HG03066 (cell line): Measurements from ENCODE around the gene UBE2E1.
A peak's percentile ranks its signal among the peaks of the same experiment; 100 is the strongest.

Experiments
- ATAC-seq: cut with Tn5 transposase; IDR thresholded peaks from one replicate; pipeline ENCODE4 v1.9.1; 2021; ENCODE audit warnings: low read depth; ENCODE audit not compliant: unreplicated experiment

Gene UBE2E1

DNA sequence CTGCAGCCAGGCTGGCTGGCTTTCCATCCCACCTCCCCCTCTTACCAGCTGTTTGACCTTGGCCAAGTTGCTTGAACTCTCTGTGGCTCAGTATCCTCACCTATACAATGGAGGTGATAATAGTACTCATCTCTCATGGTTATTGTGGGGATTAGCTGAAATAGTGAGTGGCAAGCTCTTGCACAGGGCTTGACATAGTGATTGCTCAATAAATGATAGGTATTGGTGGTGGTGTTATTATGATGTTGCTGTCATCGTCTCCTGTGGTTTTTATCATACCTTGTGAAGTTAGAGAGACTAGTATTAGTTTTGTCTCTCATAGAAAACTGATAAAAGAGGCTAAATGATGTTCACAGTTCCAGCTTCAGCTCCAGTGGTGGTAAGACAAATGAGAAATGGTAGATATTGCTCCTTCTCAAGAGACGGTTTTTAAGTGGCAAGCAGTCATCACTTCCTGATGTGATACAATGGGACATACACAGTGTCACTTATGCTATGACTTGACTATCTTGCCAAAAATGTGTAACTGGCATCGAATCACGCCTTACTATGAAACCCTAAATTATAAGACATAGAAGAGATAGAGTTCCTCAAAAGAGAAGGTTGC, 12.1 kb upstream of the UBE2E1 start:
- ATAC-seq = no peak

DNA sequence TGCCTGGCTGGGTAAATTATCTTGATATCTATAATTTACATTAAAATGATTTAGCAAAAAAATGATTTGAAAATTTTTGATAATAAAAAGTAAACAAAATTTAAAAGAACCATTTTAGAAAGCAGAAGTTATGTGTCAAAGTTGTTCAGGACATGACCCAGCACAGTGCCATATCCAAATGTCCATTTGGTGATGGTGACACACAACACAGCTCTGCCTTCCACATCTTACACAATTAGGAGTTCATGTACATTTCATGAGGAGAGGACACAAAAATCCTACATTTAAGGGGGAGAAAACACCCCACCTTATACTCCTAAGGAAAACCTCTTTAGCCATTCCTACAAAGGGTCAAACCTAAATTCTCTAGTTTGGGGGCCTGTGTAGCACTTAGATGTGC, 10.7 kb upstream of the UBE2E1 start:
- no peak for ATAC-seq

DNA sequence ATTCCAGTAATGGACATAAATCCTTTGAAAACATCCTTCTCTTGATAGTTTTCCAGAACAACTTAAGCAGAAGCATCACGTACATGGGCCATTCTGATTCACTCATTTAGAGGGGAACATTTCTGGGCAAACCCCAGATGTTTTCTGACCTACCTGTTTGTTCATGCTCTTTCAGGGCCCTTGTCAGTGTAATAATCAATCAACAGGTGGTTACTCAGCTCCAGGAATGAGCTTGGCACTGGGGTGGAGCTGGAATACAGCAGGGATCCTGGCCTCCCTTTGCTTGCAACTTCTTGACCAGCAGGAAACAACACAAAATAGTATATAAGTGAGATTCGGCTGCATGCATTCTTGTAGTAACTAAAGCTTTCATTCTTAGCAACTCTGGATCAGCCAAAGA, 9.2 kb upstream of the UBE2E1 start:
- ATAC-seq = no peak

DNA sequence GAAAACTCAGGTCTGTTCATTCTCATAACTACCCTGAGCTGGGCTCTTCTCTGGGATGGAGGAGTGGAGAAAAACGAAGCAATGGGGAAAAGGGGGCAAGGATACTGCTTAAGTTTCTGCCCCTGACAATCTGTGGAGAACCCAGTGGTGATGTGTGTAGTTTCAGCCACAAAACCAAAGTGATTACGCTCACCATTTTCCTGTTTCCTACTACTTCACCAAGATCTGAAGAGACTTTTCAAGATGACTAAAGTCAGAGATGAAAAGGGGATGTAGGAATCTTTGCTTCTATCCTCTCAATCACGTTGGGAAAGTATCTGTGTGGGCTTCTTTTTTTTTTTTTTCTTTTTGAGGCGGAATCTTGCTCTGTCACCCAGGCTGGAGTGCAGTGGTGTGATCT, 8.3 kb upstream of the UBE2E1 start:
- peak; percentile 72 for ATAC-seq

DNA sequence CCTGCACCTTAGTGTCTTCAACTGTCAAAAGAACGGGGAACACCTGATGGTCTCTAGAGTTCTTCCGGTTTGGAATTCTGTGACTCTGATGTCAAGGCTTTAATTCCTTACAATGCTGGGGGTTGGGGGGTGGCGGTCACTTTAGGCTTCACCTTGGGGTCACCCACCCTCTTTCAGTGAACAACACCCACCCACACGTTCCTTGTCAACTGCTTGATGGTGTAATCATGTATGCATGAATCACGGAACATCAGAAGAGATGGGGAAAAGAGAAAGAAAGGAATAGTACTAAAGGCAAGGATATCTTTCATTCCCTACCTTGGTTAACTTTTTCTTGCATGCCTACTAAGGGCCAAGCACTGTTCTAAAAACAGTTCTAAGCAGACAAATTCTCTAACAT, 7.3 kb upstream of the UBE2E1 start:
- no peak for ATAC-seq

- ATAC-seq = no peak
Observed at GRCh38 chr3:23798876-23799275, 6.9 kb upstream of the UBE2E1 start.

DNA sequence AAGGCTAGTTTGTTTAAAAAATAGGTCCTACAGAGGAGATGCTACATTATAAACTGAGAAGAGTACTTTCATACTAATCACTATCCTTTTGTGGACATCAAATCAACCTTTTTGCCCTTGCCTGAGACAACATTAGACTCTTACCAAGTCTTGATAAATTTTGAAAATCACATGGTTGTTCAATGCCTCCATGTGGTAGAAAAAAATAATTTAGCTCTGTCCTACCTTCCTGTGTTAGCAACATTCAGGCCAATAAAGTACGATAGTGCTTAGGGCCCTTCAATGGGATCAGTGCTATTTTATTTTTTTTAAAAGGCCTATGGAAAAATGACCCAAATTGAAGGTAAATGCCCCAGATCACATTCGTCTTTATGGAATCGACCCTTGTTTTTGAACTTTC, 5.0 kb upstream of the UBE2E1 start:
- ATAC-seq = no peak

DNA sequence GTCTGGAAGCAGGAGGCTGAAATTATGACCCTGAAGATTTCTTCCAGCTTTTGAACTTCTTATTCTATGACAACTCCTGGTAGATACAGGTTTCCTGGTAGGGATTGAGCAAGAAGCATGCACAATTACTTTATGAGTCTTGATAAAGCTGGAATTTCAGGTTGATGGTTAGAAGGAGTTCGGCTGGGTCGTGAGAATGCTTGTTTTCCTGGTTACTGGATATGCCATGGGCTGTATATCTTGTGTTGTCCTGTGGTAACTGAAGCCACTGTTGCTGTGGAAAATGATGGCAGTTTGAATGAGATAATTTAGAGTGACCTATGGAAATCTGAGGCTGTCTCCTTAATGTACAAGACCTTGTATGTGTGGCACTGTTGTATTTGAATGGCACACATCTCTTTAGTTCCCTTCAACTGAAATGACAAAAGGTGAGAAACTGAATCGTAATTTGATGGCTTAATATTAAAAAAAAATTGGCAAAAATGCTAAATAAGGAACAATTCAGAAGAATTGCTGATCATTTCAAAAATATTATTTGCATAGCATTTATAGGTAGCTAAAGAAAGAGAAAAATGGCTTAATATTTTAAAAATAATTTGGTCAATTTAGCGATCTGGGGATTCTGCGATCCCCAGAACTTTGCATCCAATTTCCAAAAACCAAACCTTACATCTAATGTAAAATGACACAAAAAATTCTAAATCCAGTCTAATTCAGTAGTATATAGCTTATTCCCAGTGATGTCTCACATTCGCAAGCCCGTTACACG, 1.1 kb upstream of the UBE2E1 start:
- ATAC-seq = no peak

- no peak for ATAC-seq
Observed at GRCh38 chr3:23805210-23805632, 534 bp upstream of the UBE2E1 start.

DNA sequence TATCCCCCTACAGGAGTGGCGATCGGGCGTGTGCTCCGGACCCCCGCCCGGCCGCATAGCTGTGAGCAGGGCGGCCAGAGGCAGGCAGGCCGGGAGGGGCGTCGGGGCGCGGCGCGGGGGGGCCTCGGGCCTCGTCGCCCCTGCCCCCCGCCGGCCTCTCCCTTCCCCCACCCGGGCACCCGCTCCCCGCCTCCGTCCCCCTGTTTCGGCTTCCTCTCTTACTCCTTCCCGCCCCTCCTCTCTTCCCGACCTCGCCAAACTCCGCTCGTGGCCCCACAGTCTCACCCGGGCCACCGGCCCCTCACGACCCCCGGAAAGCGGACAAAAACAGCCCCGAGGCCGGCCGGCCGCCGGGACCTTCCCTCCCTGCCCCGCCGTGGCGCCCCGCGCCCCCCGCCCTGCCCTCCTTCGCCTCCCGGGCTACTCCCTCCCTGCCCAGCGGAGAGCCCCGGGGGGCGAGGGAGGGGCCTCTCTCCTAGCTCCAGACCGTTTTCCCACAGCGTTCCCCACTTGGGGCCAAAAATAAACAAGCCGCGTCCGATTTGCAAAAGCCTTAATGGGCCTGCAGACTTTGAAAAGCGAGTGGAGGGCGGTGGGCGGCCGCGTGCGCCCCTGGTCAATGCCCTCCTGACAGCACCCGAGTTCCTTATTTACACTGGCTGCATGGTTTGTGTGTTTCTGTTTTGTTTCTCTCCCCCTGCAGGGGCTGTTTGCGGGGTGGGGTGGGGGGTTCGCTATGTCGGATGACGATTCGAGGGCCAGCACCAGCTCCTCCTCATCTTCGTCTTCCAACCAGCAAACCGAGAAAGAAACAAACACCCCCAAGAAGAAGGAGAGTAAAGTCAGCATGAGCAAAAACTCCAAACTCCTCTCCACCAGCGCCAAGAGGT, 1.0 kb downstream of the UBE2E1 start:
- peak; percentile 3 for ATAC-seq

GRCh38 chr3:23807424-23808015, 1.8 kb downstream of the UBE2E1 start:
- ATAC-seq = no peak

DNA sequence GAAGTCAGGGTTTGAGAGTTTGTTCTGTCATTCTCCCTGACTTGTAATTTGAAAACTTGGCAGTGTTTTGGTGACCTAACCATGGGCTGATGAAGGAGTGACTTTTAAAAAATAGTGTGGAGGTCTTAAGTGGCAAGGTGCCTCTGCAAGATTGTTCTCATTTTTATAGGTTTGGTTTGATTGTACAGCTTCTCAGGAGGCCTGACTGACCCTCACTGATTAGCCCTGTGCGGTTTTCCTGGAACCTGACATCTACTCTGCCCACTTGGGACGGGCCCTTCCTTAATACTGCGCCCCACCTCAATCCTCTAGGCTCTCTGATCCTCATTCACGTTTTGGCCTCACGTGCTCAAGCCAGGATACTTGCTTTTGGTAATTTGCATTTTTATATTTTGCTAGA, 2.8 kb downstream of the UBE2E1 start:
- no peak for ATAC-seq

- ATAC-seq = no peak
Observed at GRCh38 chr3:23809294-23809693, 3.5 kb downstream of the UBE2E1 start.

DNA sequence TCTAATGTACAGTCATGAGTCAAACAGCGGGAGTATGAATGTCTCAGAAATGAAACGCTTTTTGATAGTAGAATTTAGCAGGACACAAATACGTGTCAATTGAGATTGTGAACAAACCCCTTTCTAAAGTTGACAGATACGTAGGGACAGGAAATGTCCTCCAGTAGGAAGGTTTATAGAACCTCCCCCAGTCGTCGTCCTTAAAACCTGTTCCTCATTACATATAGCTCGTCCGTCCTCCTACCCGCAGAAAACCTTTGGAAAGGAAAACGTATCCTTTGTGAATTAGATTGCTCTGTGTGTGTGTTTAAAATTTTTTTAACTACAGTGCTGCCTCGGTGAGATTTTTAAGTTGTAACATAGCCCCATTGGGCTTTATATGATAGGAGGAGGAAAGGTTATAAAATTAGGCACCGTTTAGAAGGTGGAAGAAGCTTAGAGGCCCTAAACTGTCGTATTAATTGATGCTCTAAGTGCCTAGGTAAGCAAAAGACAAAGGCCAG, 4.1 kb downstream of the UBE2E1 start:
- no peak for ATAC-seq

- peak; percentile 16 for ATAC-seq
Observed at GRCh38 chr3:23810343-23811184, 4.8 kb downstream of the UBE2E1 start.

- ATAC-seq = no peak
Observed at GRCh38 chr3:23811185-23811527, 5.4 kb downstream of the UBE2E1 start.

DNA sequence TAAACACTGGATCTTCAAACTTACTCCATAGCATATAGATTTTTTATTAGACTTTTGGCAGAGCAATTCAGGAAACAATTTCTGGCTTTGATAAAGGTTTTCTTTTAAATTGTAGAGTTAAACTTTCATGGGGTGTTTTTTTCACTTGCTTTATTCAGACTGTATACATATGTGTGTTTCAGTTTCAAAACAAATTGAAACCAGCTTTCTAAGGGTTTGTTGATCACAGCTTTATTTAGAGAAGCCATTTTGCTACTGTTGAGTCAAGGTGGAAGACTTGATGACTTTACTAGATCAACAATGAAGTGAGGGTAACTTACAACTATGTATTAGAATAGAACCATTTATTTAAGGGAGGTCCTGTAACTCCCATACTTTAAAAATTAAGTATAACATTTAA, 6.2 kb downstream of the UBE2E1 start:
- peak; percentile 52 for ATAC-seq

DNA sequence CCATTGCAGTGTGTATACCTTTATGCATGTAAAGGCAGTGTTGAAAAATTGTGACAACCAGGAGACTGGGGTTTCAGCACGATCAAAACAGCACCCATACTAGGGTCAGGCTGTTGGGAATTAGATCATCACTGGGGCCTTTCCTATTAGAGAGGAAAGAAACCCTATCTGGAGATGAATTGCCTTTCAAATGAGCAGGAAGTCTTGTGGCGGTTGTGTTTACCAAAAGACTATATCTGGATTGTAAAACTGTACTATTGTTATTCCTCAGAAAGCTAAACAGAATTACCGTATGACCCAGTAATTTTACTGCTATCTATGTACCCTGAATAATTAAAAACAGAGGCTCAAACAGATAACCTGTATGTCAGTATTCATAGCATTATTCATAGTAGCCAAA, 10.1 kb downstream of the UBE2E1 start:
- ATAC-seq = no peak

DNA sequence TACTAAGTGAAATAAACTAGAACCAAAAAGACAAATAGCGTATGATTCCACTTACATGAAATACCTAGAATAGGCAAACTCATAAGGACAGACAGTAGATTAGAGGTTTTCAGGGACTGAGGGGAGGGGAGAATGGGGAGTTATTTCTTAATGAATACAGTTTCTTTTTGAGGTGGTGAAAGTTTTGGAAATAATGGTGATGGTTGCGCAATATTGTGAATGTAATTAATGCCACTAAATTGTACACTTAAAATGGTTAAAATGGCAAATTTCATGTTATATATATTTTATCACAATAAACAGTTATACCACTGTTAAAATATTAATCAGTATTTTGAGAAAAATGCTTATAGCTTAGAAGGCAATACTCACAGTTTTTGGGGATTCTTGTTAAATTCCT, 11.0 kb downstream of the UBE2E1 start:
- ATAC-seq = no peak
